CD14-positive monocyte (primary cell): ENCODE data around the gene TPP2. TPM values are rescaled to one million over a fixed set of nuclear protein-coding genes. Genes with fewer than 3 reads are reported as not detected.

Source experiments
- DNase-seq, 3 donors: peaks; one replicate each; pipeline ENCODE4 v3.0.0-alpha.2; 2011 to 2022
- H2AFZ ChIP-seq: 2 replicates; pipeline ENCODE4 v1.6.0; 2012; ENCODE audit warnings: mild to moderate bottlenecking, low read depth, low read length, inconsistent platforms; ENCODE audit not compliant: insufficient read depth, poor library complexity, severe bottlenecking
- H3K27ac ChIP-seq, 2 donors: 1 replicate in 1 of 2; 2 replicates in 1 of 2; pipeline ENCODE4 v1.5.1; 2012 to 2013; ENCODE audit warnings: low read length in 2 of 2, control low read depth in 1 of 2, inconsistent platforms in 1 of 2, low read depth in 1 of 2, mild to moderate bottlenecking in 1 of 2
- H3K27me3 ChIP-seq, 2 donors: one replicate each; pipeline versions ENCODE4 v1.6.0 to v1.6.1; 2011 to 2013; ENCODE audit warnings: low read length in 2 of 2; ENCODE audit not compliant: control insufficient read depth in 2 of 2, insufficient read depth in 2 of 2
- H3K36me3 ChIP-seq, 2 donors: replicated peaks in 1 of 2; 1 replicate in 1 of 2; 2 replicates in 1 of 2; pipeline versions ENCODE4 v1.5.1 to v1.6.1; 2012 to 2013; ENCODE audit warnings: low read length in 2 of 2, control low read depth in 1 of 2, inconsistent platforms in 1 of 2, mild to moderate bottlenecking in 1 of 2; ENCODE audit not compliant: insufficient read depth in 2 of 2, control insufficient read depth in 1 of 2
- H3K4me1 ChIP-seq, 2 donors: 1 replicate in 1 of 2; 2 replicates in 1 of 2; pipeline versions ENCODE4 v1.5.1 to v1.6.1; 2012 to 2013; ENCODE audit warnings: low read length in 2 of 2, control low read depth in 1 of 2, inconsistent platforms in 1 of 2, mild to moderate bottlenecking in 1 of 2, moderate library complexity in 1 of 2; ENCODE audit not compliant: insufficient read depth in 2 of 2, control insufficient read depth in 1 of 2
- H3K4me2 ChIP-seq: replicated peaks from 2 replicates; pipeline ENCODE3; 2012; ENCODE audit warnings: low read length, moderate library complexity, mild to moderate bottlenecking; ENCODE audit not compliant: poor library complexity, severe bottlenecking; ENCODE audit errors: extremely low read depth
- H3K4me3 ChIP-seq, 3 experiments: fragments of 200-600 bp in 1 of 3; sonication (generic) in 1 of 3; replicated peaks in 1 of 3; 1 replicate in 2 of 3; 2 replicates in 1 of 3; pipeline ENCODE4 v1.5.1; 2011 to 2013; ENCODE audit warnings: low read length in 3 of 3, mild to moderate bottlenecking in 3 of 3, control low read depth in 2 of 3, low read depth in 2 of 3, inconsistent platforms in 1 of 3, moderate library complexity in 1 of 3
- H3K79me2 ChIP-seq: 2 replicates; pipeline ENCODE4 v1.6.0; 2012; ENCODE audit warnings: mild to moderate bottlenecking, control low read depth, inconsistent platforms, low read length, moderate library complexity; ENCODE audit not compliant: insufficient read depth
- H3K9ac ChIP-seq: 2 replicates; pipeline ENCODE4 v1.6.0; 2017; ENCODE audit warnings: low read length, mild to moderate bottlenecking; ENCODE audit not compliant: insufficient read depth, poor library complexity, severe bottlenecking
- H3K9me3 ChIP-seq, 2 donors: replicated peaks in 1 of 2; 1 replicate in 1 of 2; 2 replicates in 1 of 2; pipeline versions ENCODE4 v1.5.1 to v1.6.1; 2012 to 2013; ENCODE audit warnings: low read length in 2 of 2, control low read depth in 1 of 2; ENCODE audit not compliant: control insufficient read depth in 1 of 2, insufficient read depth in 1 of 2
- H4K20me1 ChIP-seq: 2 replicates; pipeline ENCODE4 v1.6.0; 2012; ENCODE audit warnings: mild to moderate bottlenecking, low read length, control low read depth, moderate library complexity; ENCODE audit not compliant: insufficient read depth
- H3K27ac Mint-ChIP-seq, 7 donors: one replicate each; pipeline ENCODE4 v1.8.0; 2020; ENCODE audit warnings: mild to moderate bottlenecking in 7 of 7, mixed read lengths in 7 of 7, moderate library complexity in 6 of 7, inconsistent platforms in 2 of 7
- H3K27me3 Mint-ChIP-seq, 3 donors: one replicate each; pipeline ENCODE4 v1.8.0; 2021 to 2022; ENCODE audit warnings: low read depth in 3 of 3, mild to moderate bottlenecking in 3 of 3, mixed read lengths in 3 of 3, moderate library complexity in 3 of 3, inconsistent platforms in 1 of 3
- H3K36me3 Mint-ChIP-seq, 2 donors: one replicate each; pipeline ENCODE4 v1.8.0; 2020; ENCODE audit warnings: mixed read lengths in 2 of 2, inconsistent platforms in 1 of 2, mild to moderate bottlenecking in 1 of 2
- H3K4me1 Mint-ChIP-seq: one replicate; pipeline ENCODE4 v1.8.0; 2020; ENCODE audit warnings: mild to moderate bottlenecking, mixed read lengths
- H3K4me3 Mint-ChIP-seq, 2 donors: one replicate each; pipeline ENCODE4 v1.8.0; 2020; ENCODE audit warnings: mild to moderate bottlenecking in 2 of 2, mixed read lengths in 2 of 2, moderate library complexity in 1 of 2
- H3K9me3 Mint-ChIP-seq, 7 donors: one replicate each; pipeline ENCODE4 v1.8.0; 2020 to 2022; ENCODE audit warnings: mixed read lengths in 7 of 7, mild to moderate bottlenecking in 6 of 7, moderate library complexity in 6 of 7, inconsistent platforms in 2 of 7
- WGBS: methylation state at CpG from one replicate; pipeline ENCODE4 v1.1.5; 2013; ENCODE audit warnings: missing lambda C conversion rate; ENCODE audit not compliant: insufficient coverage; 5-methylcytosine and 5-hydroxymethylcytosine counted together
- intact Hi-C, 2 donors: fragments of 100-400 bp; cut with micrococcal nuclease; formaldehyde crosslinking; loops; one replicate each; pipeline versions ENCODE4 v1.15.0 to v1.15.1; 2023
- polyA plus RNA-seq, 3 donors: library from polyadenylated mRNA; depleted of rRNA in 1 of 3; unstranded in 2 of 3; stranded (reverse) in 1 of 3; fragments of 300-500 nt in 2 of 3; fragments of >200 nt in 1 of 3; fragmentation: Illumina TruSeq in 2 of 3; gene quantifications; 1 replicate in 2 of 3; 2 replicates in 1 of 3; pipeline ENCODE4 v1.2.3, GENCODE V29; 2012 to 2021
- TF ChIP-seq, protein P1 (sequence below): fragments of 200-600 bp; IDR thresholded peaks from one replicate; pipeline ENCODE4 v1.8.0; 2022; ENCODE audit warnings: antibody characterized with exemption, mild to moderate bottlenecking

The TPP2 gene
- polyA plus RNA-seq, 3 donors: 18.0 to 39.7 (median 26.0) TPM

DNA sequence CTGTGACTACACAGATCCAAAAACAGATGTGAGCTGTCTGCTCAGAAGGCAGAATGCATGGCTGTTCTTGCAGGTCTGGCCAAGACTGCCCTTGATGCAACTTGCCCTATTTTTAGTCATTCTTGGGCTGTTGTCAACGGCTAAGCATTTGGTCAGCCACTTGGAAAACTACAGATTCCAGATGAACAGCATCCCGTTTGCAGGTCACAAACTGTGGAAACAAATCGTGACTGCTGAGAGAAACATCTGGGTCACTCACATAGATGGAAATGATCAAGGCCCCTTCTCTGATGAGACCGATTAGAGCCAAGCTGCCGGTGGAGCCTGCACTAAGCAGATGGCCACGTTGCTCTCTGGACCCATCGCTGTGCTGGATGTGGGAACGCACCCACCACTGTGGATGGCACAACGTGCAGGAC, 113.5 kb downstream of the TPP2 start:
- Histone ChIP-seq H2AFZ (no peak overlapping the region), H3K4me1 (no peaks in the 10 kb centered on the region), H3K9me3 (no peaks in the 10 kb centered on the region), H4K20me1 (no peaks in the 10 kb centered on the region), H3K27ac (no peak overlapping the region), H3K9ac (no peak overlapping the region), H3K36me3 (no peaks in the 10 kb centered on the region), H3K4me2 (no peak overlapping the region), H3K27me3 (no peaks in the 10 kb centered on the region), H3K79me2 (no peaks in the 10 kb centered on the region), H3K4me3 (no peak overlapping the region)
- Mint-ChIP-seq H3K27me3 (peaks cover 1 to 9% (median 7%) of the 10 kb centered on the region in 3 donors), H3K27ac (no peak overlapping the region), H3K36me3 (no peaks in the 10 kb centered on the region), H3K4me3 (no peak overlapping the region), H3K4me1 (no peaks in the 10 kb centered on the region), H3K9me3 (peaks cover 0 to 5% (median 0%) of the 10 kb centered on the region in 7 donors)
- DNase-seq: no peak
- TF ChIP-seq, protein P1, sequence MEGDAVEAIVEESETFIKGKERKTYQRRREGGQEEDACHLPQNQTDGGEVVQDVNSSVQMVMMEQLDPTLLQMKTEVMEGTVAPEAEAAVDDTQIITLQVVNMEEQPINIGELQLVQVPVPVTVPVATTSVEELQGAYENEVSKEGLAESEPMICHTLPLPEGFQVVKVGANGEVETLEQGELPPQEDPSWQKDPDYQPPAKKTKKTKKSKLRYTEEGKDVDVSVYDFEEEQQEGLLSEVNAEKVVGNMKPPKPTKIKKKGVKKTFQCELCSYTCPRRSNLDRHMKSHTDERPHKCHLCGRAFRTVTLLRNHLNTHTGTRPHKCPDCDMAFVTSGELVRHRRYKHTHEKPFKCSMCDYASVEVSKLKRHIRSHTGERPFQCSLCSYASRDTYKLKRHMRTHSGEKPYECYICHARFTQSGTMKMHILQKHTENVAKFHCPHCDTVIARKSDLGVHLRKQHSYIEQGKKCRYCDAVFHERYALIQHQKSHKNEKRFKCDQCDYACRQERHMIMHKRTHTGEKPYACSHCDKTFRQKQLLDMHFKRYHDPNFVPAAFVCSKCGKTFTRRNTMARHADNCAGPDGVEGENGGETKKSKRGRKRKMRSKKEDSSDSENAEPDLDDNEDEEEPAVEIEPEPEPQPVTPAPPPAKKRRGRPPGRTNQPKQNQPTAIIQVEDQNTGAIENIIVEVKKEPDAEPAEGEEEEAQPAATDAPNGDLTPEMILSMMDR: no peak
- WGBS: 98% methylated on average over 9 of the region's 9 CpGs
- intact Hi-C loops: no loop called here

DNA sequence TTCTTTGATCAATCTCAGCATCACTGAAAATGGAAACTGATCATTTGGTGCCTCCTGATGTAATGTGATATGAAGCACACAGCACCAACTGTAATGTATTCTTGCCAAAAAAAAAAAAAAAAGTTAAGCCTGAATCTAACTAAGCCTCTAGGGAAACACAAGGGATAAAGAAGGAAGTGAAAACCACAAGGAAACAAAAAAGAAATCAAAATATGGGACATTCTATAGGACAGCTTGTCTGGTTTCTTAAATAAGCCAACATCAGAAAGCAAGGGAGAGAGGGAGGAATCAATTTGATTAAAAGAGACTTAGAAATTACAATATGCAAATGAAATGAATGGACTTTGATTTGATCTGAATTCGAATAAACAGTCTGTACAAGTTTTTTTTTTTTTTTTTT, 118.7 kb downstream of the TPP2 start:
- no peak overlapping the region for H3K4me3 Mint-ChIP-seq
- DNase-seq: no peak
- Histone ChIP-seq H3K79me2 (no peaks in the 10 kb centered on the region), H2AFZ (no peak overlapping the region), H3K4me3 (no peak overlapping the region), H4K20me1 (no peaks in the 10 kb centered on the region), H3K27me3 (no peaks in the 10 kb centered on the region), H3K27ac (no peak overlapping the region), H3K36me3 (no peaks in the 10 kb centered on the region), H3K4me2 (no peak overlapping the region), H3K9me3 (no peaks in the 10 kb centered on the region), H3K4me1 (no peaks in the 10 kb centered on the region), H3K9ac (no peak overlapping the region)
- peaks cover 0 to 2% (median 0%) of the 10 kb centered on the region in 7 donors for H3K9me3 Mint-ChIP-seq
- H3K4me1 Mint-ChIP-seq: no peaks in the 10 kb centered on the region
- whole genome bisulfite sequencing: no CpG with 5 or more reads among the region's 1 CpG
- peaks cover 1 to 8% (median 3%) of the 10 kb centered on the region in 3 donors for H3K27me3 Mint-ChIP-seq
- H3K36me3 Mint-ChIP-seq: no peaks in the 10 kb centered on the region
- intact Hi-C loops: no loop called here
- peak overlapping the region in 1 of 7 donors; percentile 52 for H3K27ac Mint-ChIP-seq
- TF ChIP-seq, protein P1: no peak
